Lung (tissue), 12 donors: Measurements from ENCODE around the gene DGKA. TPM values are rescaled to one million over a fixed set of nuclear protein-coding genes. Genes with fewer than 3 reads are reported as not detected.

Source experiments
- ATAC-seq: fragments of 200-7000 bp; cut with Tn5 transposase; one replicate; pipeline ENCODE4 v1.9.1; 2020; ENCODE audit warnings: moderate number of reproducible peaks; ENCODE audit not compliant: insufficient read depth, low FRiP score
- DNase-seq, 3 donors: peaks; one replicate each; pipeline ENCODE4 v3.0.0-alpha.2; 2013 to 2017
- H3K27ac ChIP-seq, 2 donors: one replicate each; pipeline ENCODE4 v1.5.1; 2013; ENCODE audit warnings: mild to moderate bottlenecking in 2 of 2, moderate library complexity in 2 of 2, control low read depth in 1 of 2, inconsistent platforms in 1 of 2, low read depth in 1 of 2, low read length in 1 of 2
- H3K27me3 ChIP-seq, 3 donors: one replicate each; pipeline ENCODE4 v1.5.1; 2013; ENCODE audit warnings: low read length in 2 of 3; ENCODE audit not compliant: control insufficient read depth in 3 of 3, insufficient read depth in 3 of 3
- H3K36me3 ChIP-seq, 4 donors: one replicate each; pipeline ENCODE4 v1.5.1; 2013; ENCODE audit warnings: low read length in 4 of 4, mild to moderate bottlenecking in 1 of 4, moderate library complexity in 1 of 4; ENCODE audit not compliant: control insufficient read depth in 4 of 4, insufficient read depth in 4 of 4
- H3K4me1 ChIP-seq, 5 donors: one replicate each; pipeline ENCODE4 v1.5.1; 2013; ENCODE audit warnings: low read length in 5 of 5, mild to moderate bottlenecking in 2 of 5, moderate library complexity in 1 of 5; ENCODE audit not compliant: control insufficient read depth in 5 of 5, insufficient read depth in 5 of 5
- H3K4me3 ChIP-seq: one replicate; pipeline ENCODE4 v1.5.1; 2013; ENCODE audit warnings: mild to moderate bottlenecking, control low read depth, moderate library complexity
- H3K9ac ChIP-seq, 2 donors: one replicate each; pipeline ENCODE4 v1.5.1; 2013; ENCODE audit warnings: low read length in 2 of 2, control low read depth in 1 of 2; ENCODE audit not compliant: insufficient read depth in 1 of 2
- H3K9me3 ChIP-seq, 4 donors: one replicate each; pipeline ENCODE4 v1.5.1; 2013; ENCODE audit warnings: low read length in 3 of 4, mild to moderate bottlenecking in 1 of 4, moderate library complexity in 1 of 4; ENCODE audit not compliant: control insufficient read depth in 4 of 4, insufficient read depth in 3 of 4
- WGBS, 2 donors: extraction: QIAGEN DNeasy Blood & Tissue Kit; methylation state at CpG; one replicate each; pipeline ENCODE4 v1.1.7; 2013; 5-methylcytosine and 5-hydroxymethylcytosine counted together
- polyA plus RNA-seq, 2 donors: library from polyadenylated mRNA; stranded (reverse); fragments of 200-250 nt; gene quantifications; one replicate each; pipeline ENCODE4 v1.2.1, GENCODE V29; 2013
- total RNA-seq, 2 donors: library from RNA; depleted of rRNA in 1 of 2; stranded (reverse); fragments of >200 nt in 1 of 2; gene quantifications; one replicate each; pipeline ENCODE4 v1.2.1, GENCODE V29; 2014 to 2021
- TF ChIP-seq, protein P1 (sequence below): IDR thresholded peaks from 2 replicates; pipeline ENCODE4 v1.5.1; 2012; ENCODE audit warnings: mild to moderate bottlenecking; ENCODE audit errors: control extremely low read depth, extremely low read depth
- donor health status: control.
- donor health status: control.
- donor health status: Bipolar disorder and iron deficiency.
- donor health status: healthy.
- donor health status: DM: yes; HTN: yes; CAD: no.

DGKA gene
- total and polyA plus RNA-seq, 4 donors: 19.3 to 41.1 (median 30.8) TPM

DNA sequence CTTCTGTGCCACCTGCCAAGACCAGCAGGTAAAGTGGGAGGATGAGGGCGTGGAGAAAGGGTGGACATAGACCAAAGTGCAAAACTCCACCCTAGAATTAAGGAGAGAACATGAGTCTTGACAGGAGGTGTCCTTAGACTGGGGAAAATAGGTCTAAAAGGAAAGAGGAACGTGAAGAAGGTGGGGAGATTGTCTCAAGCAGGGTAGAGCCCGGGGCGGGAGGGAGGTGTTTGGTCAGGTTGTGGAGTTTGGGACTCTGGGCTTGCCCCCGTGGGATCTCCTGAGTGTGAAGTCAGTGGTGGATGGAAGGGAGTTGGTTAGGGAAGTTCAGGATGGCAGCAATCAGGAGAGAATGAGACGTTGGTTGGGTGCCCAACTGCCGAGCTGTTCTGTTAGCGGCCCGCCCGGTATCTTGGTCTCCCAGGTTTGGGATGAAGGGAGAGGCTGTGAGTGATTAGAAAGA lies 386 bp downstream of the DGKA start:
- no peak for DNase-seq

DNA sequence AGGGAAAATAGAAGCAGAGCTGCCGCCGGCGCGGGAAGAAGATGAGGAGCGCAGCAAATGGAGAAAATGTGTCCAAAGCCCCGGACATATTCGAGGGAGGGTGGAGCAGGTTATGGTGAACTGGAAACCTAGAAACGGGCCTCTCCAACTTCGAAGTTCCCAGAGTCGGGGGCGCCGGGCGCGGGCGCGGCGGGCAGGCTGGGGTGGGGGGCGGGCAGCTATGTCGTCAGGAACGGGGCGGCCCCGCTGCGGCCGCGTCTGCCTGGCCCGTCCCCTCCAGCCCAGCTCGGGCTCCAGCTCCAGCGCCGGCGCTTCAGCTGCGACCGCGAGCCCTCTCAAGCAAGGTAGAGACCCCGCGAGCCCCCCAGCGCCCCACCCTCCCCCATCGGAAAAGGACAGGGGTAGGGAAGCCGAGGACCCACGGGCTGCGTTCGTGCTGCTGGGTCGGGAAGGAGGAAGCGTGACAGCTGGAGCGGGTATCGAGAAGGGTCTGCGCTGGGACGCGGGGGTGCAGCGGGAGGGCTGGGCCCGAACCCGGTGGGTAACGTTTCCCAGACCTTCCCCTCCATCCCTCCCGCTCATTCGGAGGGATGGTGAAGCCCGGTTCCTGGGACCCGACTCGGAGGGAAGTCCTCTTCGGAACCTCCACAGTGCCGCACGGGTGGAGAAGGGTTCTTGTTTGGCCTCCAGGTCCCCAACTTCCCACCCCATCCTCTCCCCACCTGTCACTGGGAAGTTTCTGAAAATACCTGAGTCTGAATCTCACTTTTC lies 1.0 kb downstream of the DGKA start:
- peak overlapping the region; percentile 38 to 70 for H3K27ac ChIP-seq
- H3K4me1 ChIP-seq: peaks cover 0 to 29% (median 8%) of the 10 kb centered on the region in 5 donors
- H3K4me3 ChIP-seq: peak overlapping the region; percentile 49
- ATAC-seq: no peak
- TF ChIP-seq, protein P1, sequence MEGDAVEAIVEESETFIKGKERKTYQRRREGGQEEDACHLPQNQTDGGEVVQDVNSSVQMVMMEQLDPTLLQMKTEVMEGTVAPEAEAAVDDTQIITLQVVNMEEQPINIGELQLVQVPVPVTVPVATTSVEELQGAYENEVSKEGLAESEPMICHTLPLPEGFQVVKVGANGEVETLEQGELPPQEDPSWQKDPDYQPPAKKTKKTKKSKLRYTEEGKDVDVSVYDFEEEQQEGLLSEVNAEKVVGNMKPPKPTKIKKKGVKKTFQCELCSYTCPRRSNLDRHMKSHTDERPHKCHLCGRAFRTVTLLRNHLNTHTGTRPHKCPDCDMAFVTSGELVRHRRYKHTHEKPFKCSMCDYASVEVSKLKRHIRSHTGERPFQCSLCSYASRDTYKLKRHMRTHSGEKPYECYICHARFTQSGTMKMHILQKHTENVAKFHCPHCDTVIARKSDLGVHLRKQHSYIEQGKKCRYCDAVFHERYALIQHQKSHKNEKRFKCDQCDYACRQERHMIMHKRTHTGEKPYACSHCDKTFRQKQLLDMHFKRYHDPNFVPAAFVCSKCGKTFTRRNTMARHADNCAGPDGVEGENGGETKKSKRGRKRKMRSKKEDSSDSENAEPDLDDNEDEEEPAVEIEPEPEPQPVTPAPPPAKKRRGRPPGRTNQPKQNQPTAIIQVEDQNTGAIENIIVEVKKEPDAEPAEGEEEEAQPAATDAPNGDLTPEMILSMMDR: no peak
- H3K9ac ChIP-seq: peak overlapping the region; percentile 12 to 89
- H3K9me3 ChIP-seq: no peaks in the 10 kb centered on the region
- H3K27me3 ChIP-seq: no peaks in the 10 kb centered on the region
- peak; percentile 74 to 82 (median 75) for DNase-seq
- 1% methylated on average over 58 to 60 of the region's 60 CpGs for WGBS, 2 donors
- H3K36me3 ChIP-seq: peaks cover 0 to 7% (median 0%) of the 10 kb centered on the region in 4 donors

More for the DNA sequence above, 386 bp downstream of the DGKA start:
- Histone ChIP-seq H3K4me1 (peaks cover 0 to 29% (median 8%) of the 10 kb centered on the region in 5 donors), H3K9ac (peak overlapping the region in 1 of 2 donors; percentile 80), H3K9me3 (no peaks in the 10 kb centered on the region), H3K27me3 (no peaks in the 10 kb centered on the region), H3K4me3 (peak overlapping the region; percentile 49), H3K36me3 (peaks cover 0 to 7% (median 0%) of the 10 kb centered on the region in 4 donors), H3K27ac (peak overlapping the region; percentile 38 to 70)
- WGBS, 2 donors: 10% methylated on average over 10 of the region's 10 CpGs
- TF ChIP-seq, protein P1: no peak
- no peak for ATAC-seq

DNA sequence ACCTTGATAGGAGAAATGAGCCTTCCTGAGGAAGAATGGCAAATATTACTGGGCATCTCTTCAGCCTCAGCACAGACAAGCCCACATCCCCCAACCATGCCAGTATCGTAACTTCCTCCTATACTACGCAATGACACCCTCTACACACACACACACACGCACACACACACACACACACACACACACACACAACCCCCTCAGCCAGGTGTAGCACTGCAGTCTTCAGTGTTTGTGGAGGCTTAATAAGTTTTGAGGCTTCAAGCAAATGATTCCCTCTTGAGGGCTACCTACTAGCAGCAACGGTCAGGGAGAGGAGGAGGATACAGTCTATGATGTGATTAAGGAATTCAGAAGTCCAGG lies 1.6 kb downstream of the DGKA start:
- no peaks in the 10 kb centered on the region for H3K9me3 ChIP-seq
- ATAC-seq (no peak), DNase-seq (peak; percentile 31 to 54 (median 51))
- H3K27ac ChIP-seq: no peak overlapping the region
- TF ChIP-seq, protein P1: no peak
- peak overlapping the region; percentile 49 for H3K4me3 ChIP-seq
- H3K4me1 ChIP-seq: peaks cover 0 to 29% (median 8%) of the 10 kb centered on the region in 5 donors
- peaks cover 0 to 2% (median 0%) of the 10 kb centered on the region in 4 donors for H3K36me3 ChIP-seq
- 1% methylated on average over 4 of the region's 4 CpGs for WGBS, 2 donors
- H3K27me3 ChIP-seq: no peaks in the 10 kb centered on the region
- peak overlapping the region in 1 of 2 donors; percentile 89 for H3K9ac ChIP-seq
